Left cardiac atrium (tissue), 4 donors: ENCODE results near the gene PEAK1. TPM values are rescaled to one million over a fixed set of nuclear protein-coding genes. Genes with fewer than 3 reads are reported as not detected.
"Not testable (repeated sequence)": the region's sequence is repeated elsewhere in the genome, so short reads cannot be mapped to it uniquely, and the experiment has no call there.

Experiments
- ATAC-seq, 2 donors: fragments of 200-7000 bp; cut with Tn5 transposase; one replicate each; pipeline ENCODE4 v1.9.1; 2020; ENCODE audit warnings: mild to moderate bottlenecking in 2 of 2, moderate library complexity in 2 of 2
- DNase-seq: peaks from one replicate; pipeline ENCODE4 v3.0.0-alpha.2; 2020
- intact Hi-C, 2 donors: fragments of 100-400 bp; cut with DNase I; formaldehyde crosslinking; loops; one replicate each; pipeline versions ENCODE4 v1.14.1 to v1.15.1; 2022 to 2023
- total RNA-seq, 2 donors: library from RNA; stranded (reverse); fragmentation: NEBNext Ultra II Directional; extraction: Animal tissue kit (Norgen Biotek cat#: 25700); gene quantifications; one replicate each; pipeline ENCODE4 v1.2.1, GENCODE V29; 2021
- donor health status: DM: no; HTN: yes; CAD: no.
- donor health status: DM: no; HTN: yes; CAD: no; lungs with severe emphysema.
- donor health status: DM: yes; HTN: yes; CAD: no.
- donor health status: Dilated cardiomyopathy.

PEAK1 gene
- total RNA-seq, 2 donors from 2014 or later = 59.0 to 71.7 TPM

- DNase-seq (no peak), ATAC-seq (no peak)
- intact Hi-C loops = no loop called here
Measured at GRCh38 chr15:77285057-77285997, 134.6 kb downstream of the PEAK1 start.

- intact Hi-C loops = no loop called here
- ATAC-seq = peak in 1 of 2 donors; percentile 63
- peak; percentile 23 for DNase-seq
Measured at GRCh38 chr15:77282333-77282732, 137.6 kb downstream of the PEAK1 start.

GRCh38 chr15:77276943-77277342 lies 143.0 kb downstream of the PEAK1 start:
- DNase-seq (no peak), ATAC-seq (no peak)
- intact Hi-C loops = no loop called here

GRCh38 chr15:77276096-77276495 lies 143.8 kb downstream of the PEAK1 start:
- DNase-seq = no peak
- intact Hi-C loops = no loop called here
- no peak for ATAC-seq

- ATAC-seq, intact Hi-C loops, DNase-seq: not testable (repeated sequence)
Measured at GRCh38 chr15:77273136-77273535, 146.8 kb downstream of the PEAK1 start.

- ATAC-seq = no peak
- intact Hi-C loops = no loop called here
Measured at GRCh38 chr15:77266708-77267386, 153.1 kb downstream of the PEAK1 start.

GRCh38 chr15:77255385-77255784 lies 164.5 kb downstream of the PEAK1 start:
- DNase-seq (no peak), ATAC-seq (no peak)
- intact Hi-C loops = no loop called here

More at GRCh38 chr15:77266708-77267386, 153.1 kb downstream of the PEAK1 start:
- no peak for DNase-seq

GRCh38 chr15:77251662-77252061 lies 168.2 kb downstream of the PEAK1 start:
- DNase-seq (no peak), ATAC-seq (no peak)
- intact Hi-C loops = no loop called here

- no peak for ATAC-seq
- intact Hi-C loops = no loop called here
- no peak for DNase-seq
Measured at GRCh38 chr15:77247116-77247515, 172.8 kb downstream of the PEAK1 start.

- ATAC-seq = no peak
- DNase-seq = no peak
- intact Hi-C loops = no loop called here
Measured at GRCh38 chr15:77243716-77244401, 176.0 kb downstream of the PEAK1 start.

GRCh38 chr15:77243135-77243534 lies 176.8 kb downstream of the PEAK1 start:
- no peak for ATAC-seq
- intact Hi-C loops = no loop called here
- no peak for DNase-seq

GRCh38 chr15:77239882-77240608 lies 179.9 kb downstream of the PEAK1 start:
- no peak for DNase-seq
- ATAC-seq = no peak
- intact Hi-C loops = no loop called here

GRCh38 chr15:77235566-77235965 lies 184.3 kb downstream of the PEAK1 start:
- intact Hi-C loops = no loop called here
- DNase-seq (no peak), ATAC-seq (no peak)

GRCh38 chr15:77228828-77229227 lies 191.1 kb downstream of the PEAK1 start:
- DNase-seq (no peak), ATAC-seq (no peak)
- intact Hi-C loops = no loop called here

- intact Hi-C loops = no loop called here
Measured at GRCh38 chr15:77226652-77227051, 193.3 kb downstream of the PEAK1 start.

GRCh38 chr15:77225646-77226045 lies 194.3 kb downstream of the PEAK1 start:
- intact Hi-C loops = no loop called here
- ATAC-seq = no peak
- no peak for DNase-seq

More at GRCh38 chr15:77226652-77227051, 193.3 kb downstream of the PEAK1 start:
- DNase-seq = no peak
- ATAC-seq = no peak

GRCh38 chr15:77225088-77225487 lies 194.8 kb downstream of the PEAK1 start:
- ATAC-seq = no peak
- no peak for DNase-seq
- intact Hi-C loops = no loop called here

- ATAC-seq (no peak), DNase-seq (no peak)
- intact Hi-C loops = no loop called here
Measured at GRCh38 chr15:77224352-77224751, 195.6 kb downstream of the PEAK1 start.

- DNase-seq (no peak), ATAC-seq (no peak)
- intact Hi-C loops = no loop called here
Measured at GRCh38 chr15:77221708-77222107, 198.2 kb downstream of the PEAK1 start.
